Medulla oblongata (tissue), 1 donor: ENCODE results near the gene SHROOM3.

Experiments
- DNase-seq: peaks from one replicate; pipeline ENCODE4 v3.0.0-alpha.2; 2015; ENCODE audit errors: extremely low spot score

Gene SHROOM3

GRCh38 chr4:76811604-76812412, 376.8 kb downstream of the SHROOM3 start:
- no peak for DNase-seq

- no peak for DNase-seq
Measured at GRCh38 chr4:76813070-76813469, 378.0 kb downstream of the SHROOM3 start.

- DNase-seq = no peak
Measured at GRCh38 chr4:76821641-76822040, 386.6 kb downstream of the SHROOM3 start.

GRCh38 chr4:76822303-76822702, 387.3 kb downstream of the SHROOM3 start:
- no peak for DNase-seq

GRCh38 chr4:76823495-76823894, 388.5 kb downstream of the SHROOM3 start:
- no peak for DNase-seq

- DNase-seq = no peak
Measured at GRCh38 chr4:76830612-76830963, 395.6 kb downstream of the SHROOM3 start.

GRCh38 chr4:76830964-76831703, 396.1 kb downstream of the SHROOM3 start:
- no peak for DNase-seq

- DNase-seq = no peak
Measured at GRCh38 chr4:76831711-76832373, 396.8 kb downstream of the SHROOM3 start.
